LNCaP clone FGC (cell line): ENCODE data around the gene PRKAR2A.

Experiments used
- DNase-seq: peaks from one replicate; pipeline ENCODE4 v3.0.0-alpha.2; 2011; ENCODE audit warnings: low read depth
- H3K4me3 ChIP-seq: 2 replicates; pipeline ENCODE4 v1.5.1; 2011; ENCODE audit warnings: mild to moderate bottlenecking, low read depth, low read length, control low read depth
- TF ChIP-seq, protein P1 (sequence below): IDR thresholded peaks from 2 replicates; pipeline ENCODE4 v1.5.1; 2012; ENCODE audit warnings: mild to moderate bottlenecking; ENCODE audit not compliant: control insufficient read depth, insufficient read depth; ENCODE audit errors: extremely low read depth

Gene PRKAR2A

DNA sequence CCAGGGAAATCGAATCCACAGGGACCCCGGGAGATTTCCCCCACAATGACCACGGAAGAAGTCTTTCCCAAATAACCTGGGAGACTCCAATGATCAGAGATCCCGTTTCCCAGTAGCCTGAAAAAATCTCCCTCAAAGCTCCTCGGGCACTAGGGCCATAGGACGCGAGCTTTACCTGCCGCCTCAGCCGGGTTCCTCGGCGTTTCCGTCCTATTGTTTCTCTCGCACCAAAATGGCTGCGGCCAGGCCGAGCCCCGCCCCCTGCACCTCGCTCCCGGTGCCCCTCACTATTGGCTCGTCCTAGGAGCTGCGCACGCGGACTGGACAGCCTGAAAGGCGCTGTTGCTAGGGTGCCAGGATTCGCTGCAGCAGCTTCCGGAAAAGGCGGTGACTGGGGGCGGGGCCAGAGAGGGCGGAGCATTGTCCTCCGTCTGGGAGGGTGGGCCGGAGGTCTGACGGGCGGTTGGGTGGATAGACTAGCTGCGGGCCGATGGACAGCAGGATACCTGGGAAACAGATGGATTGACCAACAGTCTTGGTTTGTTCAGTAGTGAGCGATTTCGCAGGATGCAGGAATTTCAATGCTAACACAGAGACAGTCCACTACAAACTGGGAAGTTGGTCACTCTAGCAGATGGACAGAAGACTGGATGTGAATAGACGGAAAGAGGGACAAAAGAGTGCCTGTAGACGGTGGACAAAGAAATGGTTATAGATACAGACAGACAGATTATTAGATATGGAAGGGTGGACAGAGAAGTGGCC lies 130.5 kb downstream of the PRKAR2A start, which contains the start of gene IP6K2:
Gene IP6K2 (minus strand): TSS at position 240 of the 765 bp plus-strand sequence. CDS start 21,930 bp downstream, outside the sequence.
- peak within 1 kb of the TSS; percentile 94 for H3K4me3 ChIP-seq
- TF ChIP-seq, protein P1, sequence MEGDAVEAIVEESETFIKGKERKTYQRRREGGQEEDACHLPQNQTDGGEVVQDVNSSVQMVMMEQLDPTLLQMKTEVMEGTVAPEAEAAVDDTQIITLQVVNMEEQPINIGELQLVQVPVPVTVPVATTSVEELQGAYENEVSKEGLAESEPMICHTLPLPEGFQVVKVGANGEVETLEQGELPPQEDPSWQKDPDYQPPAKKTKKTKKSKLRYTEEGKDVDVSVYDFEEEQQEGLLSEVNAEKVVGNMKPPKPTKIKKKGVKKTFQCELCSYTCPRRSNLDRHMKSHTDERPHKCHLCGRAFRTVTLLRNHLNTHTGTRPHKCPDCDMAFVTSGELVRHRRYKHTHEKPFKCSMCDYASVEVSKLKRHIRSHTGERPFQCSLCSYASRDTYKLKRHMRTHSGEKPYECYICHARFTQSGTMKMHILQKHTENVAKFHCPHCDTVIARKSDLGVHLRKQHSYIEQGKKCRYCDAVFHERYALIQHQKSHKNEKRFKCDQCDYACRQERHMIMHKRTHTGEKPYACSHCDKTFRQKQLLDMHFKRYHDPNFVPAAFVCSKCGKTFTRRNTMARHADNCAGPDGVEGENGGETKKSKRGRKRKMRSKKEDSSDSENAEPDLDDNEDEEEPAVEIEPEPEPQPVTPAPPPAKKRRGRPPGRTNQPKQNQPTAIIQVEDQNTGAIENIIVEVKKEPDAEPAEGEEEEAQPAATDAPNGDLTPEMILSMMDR, result no peak
- DNase-seq, result peak; percentile 96

DNA sequence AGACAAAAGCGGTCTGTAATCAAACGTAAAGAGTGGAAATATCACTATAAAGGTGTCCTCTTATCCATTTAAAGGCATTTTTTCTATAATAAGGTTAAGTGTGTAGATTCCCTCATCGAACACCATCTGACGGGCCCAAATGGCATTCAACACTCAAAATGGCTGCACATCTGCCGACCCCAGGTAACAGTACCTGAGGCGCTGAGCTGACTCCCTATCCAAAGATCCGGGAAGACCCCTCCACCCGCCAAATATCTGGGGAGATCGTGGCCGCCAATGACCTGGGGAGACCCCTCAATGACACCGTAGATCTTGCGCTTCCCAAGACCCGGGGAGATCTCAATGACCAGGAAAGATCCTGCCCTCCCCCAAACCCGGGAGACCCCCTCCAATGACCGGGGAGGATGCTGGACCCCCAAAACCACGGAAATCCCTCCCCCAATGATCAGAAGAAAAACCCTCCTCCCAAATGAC lies 131.1 kb downstream of the PRKAR2A start:
- DNase-seq, result no peak
- TF ChIP-seq, protein P1, result no peak
- H3K4me3 ChIP-seq, result peak overlapping the region; percentile 94

DNA sequence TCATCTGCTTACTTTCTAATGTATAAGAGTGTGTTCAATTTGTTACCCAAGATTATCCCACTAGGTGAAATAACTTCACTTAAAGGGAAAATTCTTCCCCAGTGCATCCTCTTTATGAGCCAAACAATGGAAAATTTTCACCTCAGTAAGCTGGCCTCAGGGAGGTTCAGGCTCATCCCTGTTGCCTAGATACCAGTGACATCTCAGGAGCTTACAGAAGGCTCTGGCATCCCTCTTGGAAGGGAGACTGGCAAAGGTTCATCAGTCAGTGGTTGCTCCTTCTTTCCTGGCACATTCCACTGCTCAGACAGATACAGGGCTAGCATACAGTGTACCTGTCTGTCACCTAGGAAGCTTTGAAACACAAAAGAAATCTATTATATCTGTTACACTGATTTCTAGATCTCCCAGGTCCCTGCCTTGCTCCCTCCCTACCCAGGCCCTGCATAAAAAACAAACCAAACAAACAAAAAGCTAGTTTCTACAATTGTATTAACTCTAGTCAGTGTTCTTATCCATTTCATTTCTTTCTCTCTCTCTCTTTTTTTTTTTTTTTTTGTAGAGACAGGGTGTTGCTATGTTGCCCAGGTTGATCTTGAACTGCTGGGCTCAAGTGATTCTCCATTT lies 132.4 kb downstream of the PRKAR2A start:
- H3K4me3 ChIP-seq, result peak overlapping the region; percentile 94
- TF ChIP-seq, protein P1, result no peak
- DNase-seq, result peak; percentile 44

DNA sequence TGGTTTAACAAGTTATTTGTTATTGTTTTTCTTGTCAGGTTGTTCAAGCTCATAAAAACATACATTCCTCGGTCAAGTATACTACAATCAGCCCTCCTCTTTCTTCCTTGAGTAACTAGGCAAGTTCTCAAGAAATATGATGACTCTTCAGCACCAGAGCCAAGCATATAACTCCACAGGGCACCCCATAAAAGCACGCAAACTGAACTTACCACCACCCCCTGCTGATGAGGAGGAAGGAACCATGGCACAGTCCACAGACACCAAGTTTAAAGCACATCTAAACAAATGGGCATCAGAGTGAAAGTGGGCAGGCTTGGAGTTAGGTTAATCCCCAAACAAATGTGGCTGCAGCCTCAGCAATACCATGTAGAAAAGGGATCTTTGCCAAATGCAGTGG lies 135.9 kb downstream of the PRKAR2A start:
- peak; percentile 99 for DNase-seq
- no peak overlapping the region for H3K4me3 ChIP-seq
- TF ChIP-seq, protein P1, result peak; percentile 20; the same call in 1 of the 2 replicates

DNA sequence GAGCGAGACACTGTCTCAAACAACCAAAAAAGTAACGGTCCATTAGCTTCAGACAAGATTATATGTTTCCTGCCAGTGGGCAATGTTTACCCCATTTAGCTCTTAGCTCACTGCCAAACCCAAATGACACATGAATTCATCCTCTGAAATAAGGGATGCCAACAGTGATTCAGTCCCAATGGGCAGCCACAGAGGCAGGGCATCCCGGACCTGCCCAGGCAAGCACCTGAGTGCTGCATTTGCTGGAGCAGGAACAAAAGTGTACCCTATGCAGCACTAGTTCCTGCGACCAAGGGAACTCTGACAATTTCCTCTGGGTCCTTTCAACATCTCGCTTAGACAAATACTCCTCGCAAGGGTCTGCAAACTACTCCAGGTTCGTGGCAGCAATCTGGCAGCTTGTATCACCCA lies 138.6 kb downstream of the PRKAR2A start:
- TF ChIP-seq, protein P1, result no peak
- no peak for DNase-seq
- H3K4me3 ChIP-seq, result no peak overlapping the region

DNA sequence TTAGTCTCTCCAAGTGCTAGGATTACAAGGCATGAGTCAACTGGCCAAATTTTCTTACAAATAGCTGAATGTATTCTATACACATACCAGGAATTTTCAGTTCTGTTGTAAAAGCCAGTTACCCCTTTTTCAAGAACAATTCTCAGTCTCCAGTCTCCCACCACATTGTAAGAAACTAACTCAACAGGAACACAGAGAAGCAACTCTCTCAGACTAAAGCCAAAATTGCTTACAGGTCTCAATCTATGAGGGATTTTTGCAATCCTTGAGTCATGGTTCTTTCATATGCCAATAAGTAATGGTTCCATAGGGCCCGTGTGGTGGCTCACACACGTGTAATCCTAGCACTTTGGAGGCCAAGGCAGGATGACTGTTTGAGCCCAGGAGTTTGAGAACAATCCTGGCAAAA lies 139.2 kb downstream of the PRKAR2A start:
- no peak for DNase-seq
- no peak overlapping the region for H3K4me3 ChIP-seq
- TF ChIP-seq, protein P1, result no peak
